Endothelial cell of umbilical vein (primary cell): Measurements from ENCODE around the gene PLP2. TPM values are rescaled to one million over a fixed set of nuclear protein-coding genes. Genes with fewer than 3 reads are reported as not detected.

ENCODE experiments used
- BruUV-seq: library from RNA; stranded (reverse); fragments of 400-500 nt; replicated peaks from 2 replicates; lab custom pipeline; 2021; lab: Mats Ljungman, UMichigan
- CTCF ChIA-PET: fragments of 300-600, 350-600 bp; sonication (Branson Sonifier 250); formaldehyde crosslinking; loops from one replicate; lab custom pipeline; 2021; ENCODE audit warnings: antibody characterized with exemption, inconsistent platforms; lab: Charles Lee
- POLR2A ChIA-PET: fragments of 300-600, 350-600 bp; sonication (Branson Sonifier 250); formaldehyde crosslinking; loops from one replicate; lab custom pipeline; 2021; ENCODE audit warnings: antibody characterized with exemption, inconsistent platforms; lab: Charles Lee
- DNase-seq: peaks from one replicate; pipeline ENCODE4 v3.0.0-alpha.2; 2011; ENCODE audit warnings: low read depth, low spot score
- FAIRE-seq: peaks from 2 replicates; lab custom pipeline; 2011; peaks lifted over from hg19 to GRCh38; lab: Jason Lieb, UNC
- H2AFZ ChIP-seq: 2 replicates; pipeline ENCODE4 v1.6.0; 2012; ENCODE audit warnings: low read depth, low read length, control low read depth, inconsistent platforms
- H3K27ac ChIP-seq: 2 replicates; pipeline ENCODE4 v1.5.1; 2011; ENCODE audit warnings: low read depth, mild to moderate bottlenecking, control low read depth, low read length, moderate library complexity; ENCODE audit not compliant: insufficient read depth
- H3K27me3 ChIP-seq, 2 experiments: 2 replicates each; pipeline versions ENCODE4 v1.6.0 to v1.6.1; 2011; ENCODE audit warnings: low read length in 2 of 2, mixed read lengths in 1 of 2; ENCODE audit not compliant: control insufficient read depth in 2 of 2, insufficient read depth in 2 of 2
- H3K36me3 ChIP-seq, 2 experiments: 2 replicates in 1 of 2; 3 replicates in 1 of 2; pipeline ENCODE4 v1.5.1; 2011; ENCODE audit warnings: low read length in 2 of 2, mild to moderate bottlenecking in 1 of 2, moderate library complexity in 1 of 2; ENCODE audit not compliant: control insufficient read depth in 2 of 2, insufficient read depth in 2 of 2; ENCODE audit errors: extremely low read depth in 1 of 2
- H3K4me1 ChIP-seq: 3 replicates; pipeline ENCODE4 v1.5.1; 2011; ENCODE audit warnings: mild to moderate bottlenecking, low read length; ENCODE audit not compliant: control insufficient read depth, insufficient read depth; ENCODE audit errors: extremely low read depth
- H3K4me2 ChIP-seq: 2 replicates; pipeline ENCODE4 v1.6.1; 2011; ENCODE audit warnings: low read length, control low read depth, mixed read lengths; ENCODE audit not compliant: insufficient read depth
- H3K4me3 ChIP-seq, 3 experiments: fragments of 200-600 bp in 1 of 3; sonication (generic), shearing (Covaris generic) in 1 of 3; replicated peaks in 1 of 3; 2 replicates each; pipeline ENCODE4 v1.5.1; 2011 to 2016; ENCODE audit warnings: control low read depth in 3 of 3, low read length in 3 of 3, mild to moderate bottlenecking in 2 of 3, inconsistent platforms in 1 of 3, low read depth in 1 of 3, moderate library complexity in 1 of 3; ENCODE audit not compliant: insufficient read depth in 1 of 3
- H3K79me2 ChIP-seq: 2 replicates; pipeline ENCODE4 v1.6.0; 2012; ENCODE audit warnings: low read length, inconsistent platforms; ENCODE audit not compliant: control insufficient read depth, insufficient read depth
- H3K9ac ChIP-seq: replicated peaks from 2 replicates; pipeline ENCODE3; 2011; ENCODE audit warnings: low read length, control low read depth; ENCODE audit not compliant: insufficient read depth; ENCODE audit errors: extremely low read depth
- H3K9me1 ChIP-seq: replicated peaks from 3 replicates; pipeline ENCODE4 v1.6.0; 2011; ENCODE audit warnings: mild to moderate bottlenecking, low read length; ENCODE audit not compliant: control insufficient read depth, insufficient read depth; ENCODE audit errors: extremely low read depth
- H3K9me3 ChIP-seq: replicated peaks from 2 replicates; pipeline ENCODE4 v1.5.1; 2012; ENCODE audit warnings: low read length, inconsistent platforms; ENCODE audit not compliant: control insufficient read depth, insufficient read depth
- H4K20me1 ChIP-seq: replicated peaks from 2 replicates; pipeline ENCODE3; 2011; ENCODE audit warnings: mild to moderate bottlenecking, low read length; ENCODE audit not compliant: control insufficient read depth, insufficient read depth; ENCODE audit errors: extremely low read depth
- CTCF ChIP-seq, 2 donors: IDR thresholded peaks; 1 replicate in 1 of 2; 2 replicates in 1 of 2; pipeline ENCODE4 v1.5.1; 2011; ENCODE audit warnings: low read length in 2 of 2, mild to moderate bottlenecking in 2 of 2, moderate library complexity in 2 of 2, control low read depth in 1 of 2, inconsistent platforms in 1 of 2, low read depth in 1 of 2; ENCODE audit not compliant: insufficient read depth in 1 of 2; ENCODE audit errors: extremely low read depth in 1 of 2
- JUN ChIP-seq: IDR thresholded peaks from 2 replicates; pipeline ENCODE4 v1.6.1; 2011; ENCODE audit warnings: borderline replicate concordance, low read depth; ENCODE audit not compliant: insufficient read length, insufficient read depth
- MAX ChIP-seq: IDR thresholded peaks from 2 replicates; pipeline ENCODE4 v1.6.1; 2011; ENCODE audit not compliant: insufficient read depth, insufficient read length
- MYC ChIP-seq: IDR thresholded peaks from one replicate; pipeline ENCODE4 v1.6.1; 2011; ENCODE audit warnings: mild to moderate bottlenecking, low read depth, low read length
- dilution Hi-C: fragments of 300-500 bp; cut with MboI; formaldehyde crosslinking; loops from one replicate; pipeline ENCODE4 v1.15.0; 2019; ENCODE audit warnings: low sequenced_read_pairs; ENCODE audit not compliant: extremely low pct_ligation_motif_present
- intact Hi-C: fragments of 100-400 bp; cut with micrococcal nuclease; formaldehyde crosslinking; loops from one replicate; pipeline ENCODE4 v1.10.0; 2022
- polyA plus RNA-seq, 4 experiments: library from polyadenylated mRNA; depleted of rRNA in 3 of 4; stranded (reverse) in 3 of 4; unstranded in 1 of 4; fragments of >200 nt; gene quantifications; 2 replicates each; pipeline versions ENCODE4 v1.2.1 to v1.2.3, GENCODE V29; 2011 to 2012; ENCODE audit warnings: missing spikeins in 1 of 4
- total RNA-seq: library from RNA; stranded (reverse); gene quantifications from 2 replicates; pipeline ENCODE4 v1.2.3, GENCODE V29; 2021

The PLP2 gene
- total and polyA plus RNA-seq, 2 donors (not counting 3 experiments of a cell fraction or from before 2014, with no cell fraction given) = 153 to 277 TPM

- ChIA-PET CTCF (interaction anchor here (0.9 kb wide), 1 partner anchor 34 kb away, joined by 3 read pairs; no protein-coding TSS in a partner anchor), POLR2A (no interaction called here)
- Histone ChIP-seq H3K9me1 (no peaks in the 10 kb centered on the region), H3K27ac (no peak overlapping the region), H3K4me1 (peaks cover 12% of the 10 kb centered on the region), H3K27me3 (no peaks in the 10 kb centered on the region), H3K9ac (no peak overlapping the region), H3K4me2 (peak overlapping the region; percentile 45), H2AFZ (no peak overlapping the region), H3K4me3 (no peak overlapping the region), H3K9me3 (no peaks in the 10 kb centered on the region), H3K79me2 (no peaks in the 10 kb centered on the region), H3K36me3 (no peaks in the 10 kb centered on the region), H4K20me1 (no peaks in the 10 kb centered on the region)
- no TSS peak for BruUV-seq
- TF ChIP-seq JUN (no peak), MYC (no peak), CTCF (IDR thresholded peaks at IDR 0.05; ENCODE audit: extremely low read depth in 1 of 2, insufficient read depth in 1 of 2, low read depth in 1 of 2, low read length in 2 of 2) (no peak), MAX (no peak)
- intact Hi-C loops = loop anchor here (1.0 kb wide), 1 partner anchor 66 kb away; the partner anchor contains the start of gene GPKOW
- dilution Hi-C loops = no loop called here
- FAIRE-seq (peak; percentile 46), DNase-seq (no peak)
Measured at GRCh38 chrX:49189606-49190005, 17.9 kb downstream of the PLP2 start.
